ENCODE measurements around the gene EFCAB11. TPM values are rescaled to one million over a fixed set of nuclear protein-coding genes. Genes with fewer than 3 reads are reported as not detected.

EFCAB11 gene
- total RNA-seq, 6 experiments from 2014 or later = 1.7 to 4.7 (median 3.2) TPM

DNA sequence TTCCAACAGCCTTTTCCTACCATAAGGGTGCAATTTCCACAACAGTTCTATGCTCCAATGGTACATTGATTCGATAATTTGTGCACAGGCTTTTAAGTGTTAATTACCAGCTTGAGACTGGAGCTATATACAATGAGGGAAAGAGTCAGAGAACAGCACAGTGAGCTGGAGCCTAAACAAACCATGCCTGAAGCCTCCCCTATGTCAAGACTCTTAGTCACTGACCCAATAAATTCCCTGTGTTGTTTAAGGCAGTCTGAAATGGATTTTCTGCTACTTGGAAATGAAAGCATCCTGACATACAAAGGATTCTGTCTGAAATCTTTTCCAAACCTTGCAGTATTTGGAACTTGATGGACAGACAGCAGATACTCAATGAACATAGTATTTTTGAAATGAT, 149.0 kb downstream of the EFCAB11 start:
- intact Hi-C loops (cut with DNase I) = no loop called here
- H3K27me3 ChIP-seq = no peaks in the 10 kb centered on the region
- H3K9me3 ChIP-seq = no peaks in the 10 kb centered on the region
- 83% methylated on average over 1 of the region's 1 CpG for WGBS (ENCODE audit: insufficient coverage, low coverage, low lambda C conversion rate, missing lambda C conversion rate)
- ATAC-seq = no peak
- H3K36me3 ChIP-seq = no peaks in the 10 kb centered on the region
- H3K27ac ChIP-seq = no peak overlapping the region
- TF ChIP-seq POLR2A (IDR thresholded peaks at IDR 0.05) = no peak
- TF ChIP-seq, protein P1, sequence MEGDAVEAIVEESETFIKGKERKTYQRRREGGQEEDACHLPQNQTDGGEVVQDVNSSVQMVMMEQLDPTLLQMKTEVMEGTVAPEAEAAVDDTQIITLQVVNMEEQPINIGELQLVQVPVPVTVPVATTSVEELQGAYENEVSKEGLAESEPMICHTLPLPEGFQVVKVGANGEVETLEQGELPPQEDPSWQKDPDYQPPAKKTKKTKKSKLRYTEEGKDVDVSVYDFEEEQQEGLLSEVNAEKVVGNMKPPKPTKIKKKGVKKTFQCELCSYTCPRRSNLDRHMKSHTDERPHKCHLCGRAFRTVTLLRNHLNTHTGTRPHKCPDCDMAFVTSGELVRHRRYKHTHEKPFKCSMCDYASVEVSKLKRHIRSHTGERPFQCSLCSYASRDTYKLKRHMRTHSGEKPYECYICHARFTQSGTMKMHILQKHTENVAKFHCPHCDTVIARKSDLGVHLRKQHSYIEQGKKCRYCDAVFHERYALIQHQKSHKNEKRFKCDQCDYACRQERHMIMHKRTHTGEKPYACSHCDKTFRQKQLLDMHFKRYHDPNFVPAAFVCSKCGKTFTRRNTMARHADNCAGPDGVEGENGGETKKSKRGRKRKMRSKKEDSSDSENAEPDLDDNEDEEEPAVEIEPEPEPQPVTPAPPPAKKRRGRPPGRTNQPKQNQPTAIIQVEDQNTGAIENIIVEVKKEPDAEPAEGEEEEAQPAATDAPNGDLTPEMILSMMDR (IDR thresholded peaks at IDR 0.05) = no peak
- H3K4me1 ChIP-seq = no peaks in the 10 kb centered on the region
- DNase-seq = no peak
- H3K4me3 ChIP-seq = no peak overlapping the region

DNA sequence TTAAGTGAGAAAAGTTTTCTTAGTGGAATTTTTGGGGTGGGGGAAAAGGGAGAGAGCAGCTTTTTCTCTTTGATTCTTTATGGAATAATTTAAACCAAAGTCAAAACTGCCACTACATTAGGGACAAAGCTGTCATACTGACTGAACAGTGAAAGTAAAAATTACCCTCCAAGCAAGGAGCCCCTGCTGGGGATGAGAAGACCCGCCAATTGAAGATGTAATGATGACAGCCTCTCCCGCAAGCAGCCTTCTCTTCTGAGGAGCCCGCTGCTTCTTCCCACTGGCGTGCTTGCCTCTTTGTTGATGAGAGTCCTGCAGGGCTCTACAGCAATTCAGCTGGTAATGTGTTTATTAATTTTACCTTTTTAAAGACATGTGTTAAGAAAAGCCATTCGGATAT, 151.0 kb downstream of the EFCAB11 start:
- Histone ChIP-seq H3K36me3 (no peaks in the 10 kb centered on the region), H3K27ac (no peak overlapping the region), H3K4me3 (no peak overlapping the region), H3K9me3 (no peaks in the 10 kb centered on the region), H3K4me1 (no peaks in the 10 kb centered on the region), H3K27me3 (no peaks in the 10 kb centered on the region)
- intact Hi-C loops (cut with DNase I) = no loop called here
- 94% methylated on average over 5 of the region's 5 CpGs for WGBS (ENCODE audit: insufficient coverage, low coverage, low lambda C conversion rate, missing lambda C conversion rate)
- TF ChIP-seq POLR2A (IDR thresholded peaks at IDR 0.05) = no peak
- TF ChIP-seq, protein P1 (IDR thresholded peaks at IDR 0.05) = no peak
- ATAC-seq (no peak), DNase-seq (no peak)

DNA sequence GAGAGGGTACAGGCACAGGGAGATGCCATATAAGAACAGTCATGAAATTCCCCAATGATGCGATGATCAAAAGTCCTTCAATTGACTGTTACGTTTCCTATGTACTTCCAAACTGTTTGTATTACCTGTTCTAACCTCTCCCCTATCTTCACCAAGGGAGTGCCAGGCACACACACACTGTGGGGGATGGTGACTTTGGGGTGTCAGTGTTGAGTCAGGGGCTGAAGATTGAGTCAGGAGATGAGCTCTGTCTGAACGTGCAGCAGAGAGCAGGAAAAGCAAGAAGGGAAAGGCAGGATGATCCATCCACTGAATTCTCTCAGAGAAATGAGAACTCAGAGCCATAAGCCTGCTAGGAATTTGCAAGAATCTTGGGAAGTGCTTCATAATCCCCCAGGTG, 153.4 kb downstream of the EFCAB11 start:
- intact Hi-C loops (cut with DNase I) = no loop called here
- ATAC-seq (no peak), DNase-seq (no peak)
- Histone ChIP-seq H3K27me3 (no peaks in the 10 kb centered on the region), H3K27ac (no peak overlapping the region), H3K4me1 (no peaks in the 10 kb centered on the region), H3K4me3 (no peak overlapping the region), H3K9me3 (no peaks in the 10 kb centered on the region), H3K36me3 (no peaks in the 10 kb centered on the region)
- WGBS (ENCODE audit: insufficient coverage, low coverage, low lambda C conversion rate, missing lambda C conversion rate) = 83% methylated on average over 3 of the region's 3 CpGs
- no peak for TF ChIP-seq POLR2A (IDR thresholded peaks at IDR 0.05)
- TF ChIP-seq, protein P1 (IDR thresholded peaks at IDR 0.05) = no peak

DNA sequence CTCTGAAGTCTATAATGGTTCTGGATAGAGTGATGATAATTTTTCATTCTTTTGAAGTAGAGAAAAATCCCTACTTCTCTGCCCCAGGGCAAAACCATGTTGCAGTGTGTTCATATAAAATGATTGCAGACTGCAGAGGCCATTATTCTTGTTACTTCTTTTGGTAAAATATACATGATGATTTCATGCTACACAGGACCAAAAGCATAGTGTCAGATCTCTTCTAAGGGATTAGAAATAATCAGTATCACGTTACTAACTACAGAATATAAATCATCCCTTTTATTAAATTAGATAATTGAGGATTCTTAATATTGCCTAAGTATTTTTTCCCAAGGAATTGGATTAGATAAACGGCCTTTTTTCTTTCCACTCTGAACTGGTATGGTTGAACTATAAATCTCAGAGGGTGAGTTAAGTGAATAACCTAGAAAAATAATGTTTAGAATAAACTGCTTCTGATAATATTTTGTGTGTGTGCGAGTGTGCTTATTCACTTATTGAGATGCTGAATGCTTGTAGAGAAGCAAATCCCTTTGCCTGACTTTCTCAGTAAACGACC, 156.2 kb downstream of the EFCAB11 start:
- 78% methylated on average over 4 of the region's 4 CpGs for WGBS (ENCODE audit: insufficient coverage, low coverage, low lambda C conversion rate, missing lambda C conversion rate)
- Histone ChIP-seq H3K9me3 (no peaks in the 10 kb centered on the region), H3K4me1 (no peaks in the 10 kb centered on the region), H3K4me3 (no peak overlapping the region), H3K27ac (no peak overlapping the region), H3K27me3 (no peaks in the 10 kb centered on the region), H3K36me3 (no peaks in the 10 kb centered on the region)
- no peak for TF ChIP-seq POLR2A (IDR thresholded peaks at IDR 0.05)
- TF ChIP-seq, protein P1 (IDR thresholded peaks at IDR 0.05) = no peak
- ATAC-seq (no peak), DNase-seq (no peak)
- intact Hi-C loops (cut with DNase I) = no loop called here

DNA sequence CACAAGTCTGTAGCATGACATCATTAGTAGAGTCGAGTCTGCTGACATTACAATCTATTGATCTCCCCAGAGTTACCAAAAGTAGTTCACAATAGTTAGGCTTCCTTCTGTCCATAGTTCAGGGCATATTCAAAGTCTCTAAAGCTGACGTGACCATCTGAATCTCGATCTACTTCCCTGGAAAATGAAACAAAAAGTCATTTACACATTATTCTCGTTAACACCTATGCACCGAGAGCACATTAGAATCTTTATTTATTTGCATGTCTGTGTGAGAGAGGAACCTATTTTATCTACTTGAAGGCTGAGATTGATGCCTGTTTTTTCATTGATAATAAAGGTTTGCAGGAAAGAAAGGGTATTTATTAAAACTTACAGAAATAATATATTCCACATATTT, 157.4 kb downstream of the EFCAB11 start:
- ATAC-seq (no peak), DNase-seq (no peak)
- no peak overlapping the region for H3K27ac ChIP-seq
- H3K4me1 ChIP-seq = no peaks in the 10 kb centered on the region
- no peak overlapping the region for H3K4me3 ChIP-seq
- 50% methylated on average over 5 of the region's 5 CpGs for WGBS (ENCODE audit: insufficient coverage, low coverage, low lambda C conversion rate, missing lambda C conversion rate)
- intact Hi-C loops (cut with DNase I) = no loop called here
- no peaks in the 10 kb centered on the region for H3K27me3 ChIP-seq
- no peaks in the 10 kb centered on the region for H3K9me3 ChIP-seq
- TF ChIP-seq, protein P1 (IDR thresholded peaks at IDR 0.05) = no peak
- TF ChIP-seq POLR2A (IDR thresholded peaks at IDR 0.05) = no peak
- no peaks in the 10 kb centered on the region for H3K36me3 ChIP-seq
